Stimulated activated CD8-positive, alpha-beta memory T cell treated with anti-CD3 and anti-CD28 coated beads, Interleukin-4, amount 100 ng/mL, for 48 hours (primary cell): Measurements from ENCODE around the gene ETV6.

ENCODE experiments used
- DNase-seq: peaks from one replicate; pipeline ENCODE4 v3.0.0-alpha.2; 2020

Gene ETV6

DNA sequence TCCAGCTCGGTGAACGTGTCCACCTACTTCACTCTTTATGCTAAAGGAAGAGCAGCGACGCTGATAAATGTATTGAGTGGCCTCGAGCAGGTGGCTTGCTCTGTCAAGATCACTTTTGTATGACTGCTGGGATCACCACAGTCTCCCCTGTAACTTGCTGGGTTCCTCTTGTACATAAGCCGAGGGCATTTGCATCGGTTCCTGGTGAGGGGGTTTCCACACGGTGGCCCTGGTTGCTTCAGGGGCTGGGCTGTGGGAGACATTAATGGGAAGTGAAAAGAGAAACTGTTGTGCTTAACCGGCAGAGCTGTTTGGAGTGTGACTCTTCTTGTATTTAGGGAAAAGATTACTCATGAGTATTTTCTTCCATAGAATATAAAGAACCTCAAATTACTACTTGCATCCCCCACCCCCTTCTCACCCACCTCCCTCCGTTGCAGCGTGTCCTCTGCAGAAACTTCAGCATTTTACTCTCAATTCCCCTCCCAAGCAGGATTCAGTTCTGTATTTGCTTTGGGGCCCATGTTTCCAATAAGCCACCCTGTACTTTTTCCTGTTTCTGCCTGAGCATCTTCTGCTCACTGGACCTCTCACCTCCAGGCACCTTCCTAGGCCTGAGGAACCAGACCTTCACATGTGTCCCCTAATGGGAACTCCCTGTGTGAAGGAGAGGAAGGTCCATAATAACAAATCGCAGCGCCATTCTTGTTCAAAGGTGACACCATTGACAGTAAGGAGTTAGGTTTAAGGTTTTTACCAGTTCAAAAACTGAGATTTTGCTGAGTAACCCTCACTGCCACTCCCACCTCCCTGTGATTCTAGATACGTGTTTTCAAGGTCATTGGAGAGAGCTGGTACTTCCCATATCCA, 187.0 kb downstream of the ETV6 start:
- peak; percentile 77 for DNase-seq

DNA sequence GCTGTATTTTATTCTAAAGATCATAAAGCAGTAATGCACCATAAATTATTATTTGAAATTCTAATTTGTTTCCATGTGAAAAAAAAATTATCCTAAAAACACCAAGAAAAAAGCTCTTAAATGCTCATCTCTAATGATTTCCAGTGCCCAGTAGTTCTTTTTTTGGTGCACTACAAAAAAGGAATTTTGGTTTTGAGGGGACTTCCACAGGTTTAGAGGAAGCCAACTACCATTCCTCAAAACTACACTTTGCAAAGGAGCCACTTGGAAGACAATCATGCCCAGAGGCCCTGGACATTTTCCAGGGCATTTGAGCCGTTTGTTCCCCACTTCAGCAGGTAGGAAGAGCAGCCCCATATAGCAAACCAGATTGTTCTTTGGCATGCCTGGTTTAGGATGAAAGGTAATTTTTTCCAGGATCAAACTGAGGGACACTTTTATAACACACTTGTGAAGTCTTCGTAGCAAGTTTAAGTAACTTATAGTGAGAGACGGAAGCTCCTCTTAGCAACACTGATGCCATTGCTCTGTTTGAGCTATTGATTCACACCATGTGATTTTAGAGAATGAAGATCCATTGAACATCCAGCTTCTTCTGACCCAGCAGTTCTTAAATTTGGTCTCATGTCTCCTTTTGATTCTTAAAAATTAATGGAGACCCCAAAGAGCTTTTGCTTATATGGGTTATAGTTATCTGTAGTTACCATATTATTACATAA, 187.9 kb downstream of the ETV6 start:
- DNase-seq, result no peak

DNA sequence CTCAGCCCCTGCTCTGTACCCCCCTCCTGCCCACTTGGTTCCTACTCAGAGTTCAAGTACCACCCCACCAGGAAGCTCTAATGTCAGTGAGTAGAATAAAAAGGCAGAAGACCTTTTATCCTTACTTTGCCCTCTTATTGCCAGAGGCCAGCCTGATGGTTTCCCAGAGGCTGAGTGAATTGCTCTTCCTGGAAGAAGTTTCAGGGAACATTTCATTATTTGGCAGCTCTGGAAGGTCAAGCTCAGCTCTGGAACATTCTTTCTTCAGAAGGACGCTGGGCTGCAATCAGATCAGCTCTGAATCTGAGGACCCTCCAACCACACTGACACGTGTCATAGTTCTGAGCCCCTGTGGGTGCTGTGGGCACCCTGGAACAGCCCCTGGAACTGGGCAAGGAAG, 188.9 kb downstream of the ETV6 start:
- peak; percentile 17 for DNase-seq

DNA sequence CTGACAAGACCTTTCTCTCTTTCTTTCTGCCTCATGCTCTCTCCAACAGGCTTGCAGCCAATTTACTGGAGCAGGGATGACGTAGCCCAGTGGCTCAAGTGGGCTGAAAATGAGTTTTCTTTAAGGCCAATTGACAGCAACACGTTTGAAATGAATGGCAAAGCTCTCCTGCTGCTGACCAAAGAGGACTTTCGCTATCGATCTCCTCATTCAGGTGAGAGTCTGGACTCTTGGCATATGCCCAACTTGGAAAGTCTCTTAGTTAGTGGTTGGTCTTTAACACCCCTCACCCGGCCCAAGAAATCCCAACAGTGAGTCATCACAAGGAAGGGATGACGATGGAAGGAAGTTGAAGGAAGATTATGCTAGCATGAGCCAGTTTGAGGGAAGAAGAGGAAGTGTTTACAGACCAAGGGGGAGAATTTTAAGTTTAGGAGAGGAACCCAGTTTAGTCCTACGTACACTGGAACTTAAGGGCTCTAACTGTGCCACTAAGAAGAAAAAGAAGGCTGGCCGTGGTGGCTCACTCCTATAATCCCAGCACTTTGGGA, 189.7 kb downstream of the ETV6 start:
- no peak for DNase-seq

DNA sequence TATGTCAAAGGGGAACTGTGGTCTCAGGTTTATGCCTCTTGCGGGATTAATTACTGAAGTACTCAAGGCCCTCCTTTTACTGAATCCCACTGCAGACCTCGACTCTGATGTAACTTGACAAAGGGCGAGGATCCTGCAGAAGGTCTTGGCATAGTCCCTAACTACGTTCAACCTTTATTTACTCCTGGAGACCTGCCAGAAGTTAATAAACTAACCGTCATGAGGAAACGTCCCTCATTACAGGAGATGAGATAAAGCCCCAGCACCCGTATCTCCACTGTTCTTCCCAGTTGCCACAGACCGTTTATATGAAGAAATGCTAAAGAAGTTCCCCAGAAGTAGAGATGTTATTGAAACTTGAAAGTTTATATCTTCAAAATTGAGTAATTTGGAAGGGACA, 190.9 kb downstream of the ETV6 start:
- peak; percentile 1 for DNase-seq

DNA sequence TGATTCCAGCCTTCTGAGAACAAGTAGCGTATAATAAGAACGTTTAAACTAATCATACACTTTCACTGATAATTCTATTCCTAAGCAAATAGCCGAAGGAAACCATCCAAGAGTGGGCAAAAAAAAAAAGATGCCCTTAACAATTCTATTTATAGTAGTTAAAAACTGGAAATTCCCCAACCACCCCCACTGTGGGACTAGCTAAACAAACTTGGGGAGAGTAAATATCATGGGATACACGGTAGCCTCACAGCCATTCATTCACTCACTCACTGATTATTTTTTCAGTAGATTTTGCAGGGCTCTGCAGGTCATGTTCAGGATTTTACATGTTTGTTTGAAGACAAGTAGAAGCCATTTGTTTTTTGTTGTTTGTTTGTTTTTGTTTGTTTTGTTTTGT, 197.0 kb downstream of the ETV6 start:
- no peak for DNase-seq

DNA sequence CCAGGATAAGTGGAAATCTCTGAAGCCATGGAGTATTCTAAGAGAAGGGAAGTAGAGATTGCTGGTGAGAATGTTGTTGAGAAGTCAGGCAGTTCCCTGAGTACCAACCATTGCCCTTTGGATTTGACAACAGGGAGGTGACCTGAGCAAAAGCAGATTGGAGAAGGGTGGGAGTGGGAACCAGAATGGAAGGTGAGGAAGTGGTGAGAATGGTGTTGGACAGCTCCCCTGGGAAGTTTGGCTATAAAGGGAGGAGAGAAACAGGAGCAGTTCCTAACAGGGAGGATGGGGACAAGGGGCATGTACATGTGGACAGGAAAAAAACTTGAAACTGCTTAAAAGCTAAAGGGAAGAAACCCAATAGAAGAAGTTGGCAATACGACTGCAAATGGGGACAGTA, 198.1 kb downstream of the ETV6 start:
- DNase-seq, result no peak

DNA sequence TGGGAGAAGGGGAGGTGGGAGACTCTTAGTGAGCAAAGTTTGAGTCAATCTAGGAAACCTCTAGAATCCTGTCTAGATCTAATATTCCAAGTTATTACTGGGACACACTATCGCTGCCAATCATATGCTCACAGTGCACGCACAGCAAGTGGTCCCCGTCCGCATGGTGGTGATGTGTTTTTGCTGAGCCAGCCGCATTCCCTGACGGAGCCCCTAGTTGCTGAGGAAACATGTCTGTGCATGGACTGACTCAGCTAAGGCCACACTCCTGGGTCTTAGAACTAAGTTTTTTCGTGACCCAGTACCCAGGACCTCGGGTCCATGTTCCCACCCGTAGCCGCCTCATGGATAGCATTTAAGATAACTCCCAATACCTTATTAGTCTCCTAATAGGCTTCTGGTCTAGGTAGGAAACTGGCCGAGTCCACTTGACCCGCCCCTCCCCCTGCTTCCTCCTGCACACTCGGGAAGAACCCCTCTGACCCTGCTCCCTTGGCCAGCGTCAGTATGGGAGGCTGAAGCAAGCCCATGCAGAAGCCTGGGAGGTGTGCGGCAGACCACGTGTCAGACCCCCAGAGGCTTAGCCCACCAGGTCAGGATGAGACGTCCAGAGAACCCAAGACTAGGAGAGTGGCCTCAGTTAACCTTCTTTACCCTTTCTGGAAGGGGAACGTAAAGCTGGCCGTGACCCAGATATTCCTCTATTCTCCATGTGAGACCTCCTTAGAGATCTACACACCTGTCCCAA, 200.5 kb downstream of the ETV6 start:
- no peak for DNase-seq

DNA sequence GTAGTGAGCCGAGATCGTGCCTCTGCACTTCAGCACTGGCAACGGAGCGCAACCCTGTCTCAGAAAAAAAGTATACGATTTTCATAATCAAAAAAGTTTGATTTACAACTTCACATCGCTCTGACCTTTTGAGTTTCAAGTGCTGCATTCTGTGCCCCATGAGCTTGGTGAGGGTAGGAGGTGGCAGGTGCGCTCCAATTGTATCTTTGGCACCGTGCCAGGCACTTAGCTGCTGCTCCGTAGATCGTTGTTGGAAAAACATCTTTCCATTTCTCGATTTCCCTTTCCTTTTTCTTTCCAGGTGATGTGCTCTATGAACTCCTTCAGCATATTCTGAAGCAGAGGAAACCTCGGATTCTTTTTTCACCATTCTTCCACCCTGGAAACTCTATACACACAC, 203.7 kb downstream of the ETV6 start:
- no peak for DNase-seq

DNA sequence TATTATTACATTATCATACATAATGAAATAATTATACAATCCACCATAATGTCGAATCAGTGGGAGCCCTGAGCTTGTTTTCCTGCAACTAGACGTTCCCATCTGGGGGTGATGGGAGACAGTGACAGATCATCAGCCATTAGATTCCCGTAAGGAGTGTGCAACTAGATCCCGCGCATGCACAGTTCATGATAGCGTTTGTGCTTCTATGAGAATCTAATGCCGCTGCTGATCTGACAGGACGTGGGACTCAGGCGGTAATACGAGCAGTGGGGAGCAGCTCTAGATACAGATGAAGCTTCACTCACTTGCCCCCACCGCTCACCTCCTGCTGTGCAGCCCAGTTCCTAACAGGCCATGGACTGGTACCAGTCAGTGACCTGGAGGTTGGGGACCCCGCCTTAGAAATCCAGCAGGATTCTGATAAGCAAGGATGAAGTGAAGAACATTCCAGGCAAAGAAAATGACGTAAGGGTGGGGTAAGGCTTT, 204.6 kb downstream of the ETV6 start:
- DNase-seq, result no peak

DNA sequence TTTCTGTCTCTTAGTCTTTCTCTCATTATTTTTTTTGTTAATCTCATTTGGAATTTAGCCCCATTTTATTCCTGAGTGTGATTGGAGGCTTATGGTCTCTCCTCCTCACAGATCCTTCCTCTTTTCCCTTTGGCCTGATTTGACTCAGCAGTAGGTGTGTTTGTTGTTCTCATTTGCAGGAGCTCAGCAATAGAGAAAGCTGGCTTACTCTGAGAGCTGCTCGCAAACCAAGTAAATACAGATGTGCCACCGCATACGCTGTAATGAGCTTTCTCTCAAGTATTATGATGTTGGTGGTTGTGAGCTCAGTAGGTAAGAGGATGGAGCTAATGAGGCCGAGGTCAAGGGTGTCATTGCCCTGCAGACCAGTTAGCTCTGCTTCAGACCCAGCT, 206.5 kb downstream of the ETV6 start:
- no peak for DNase-seq

DNA sequence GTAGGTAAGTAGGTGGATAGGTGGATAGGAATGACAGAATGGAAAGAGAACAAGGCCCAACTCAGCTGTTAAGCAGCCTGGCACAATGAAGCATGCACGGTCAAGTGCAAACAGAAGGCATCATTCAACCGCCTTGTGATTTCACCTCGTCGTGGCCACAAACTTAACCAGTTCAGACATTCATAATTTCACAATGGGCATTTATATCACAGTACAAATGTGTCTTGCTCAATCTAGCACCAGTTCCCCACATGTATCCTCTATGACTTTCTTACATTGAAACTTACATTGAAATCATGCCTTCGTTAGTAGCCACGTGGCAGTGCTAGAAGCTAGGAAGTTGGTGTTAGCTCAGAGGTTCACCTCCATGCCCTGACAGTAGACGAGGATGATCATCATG, 207.5 kb downstream of the ETV6 start:
- DNase-seq, result no peak

DNA sequence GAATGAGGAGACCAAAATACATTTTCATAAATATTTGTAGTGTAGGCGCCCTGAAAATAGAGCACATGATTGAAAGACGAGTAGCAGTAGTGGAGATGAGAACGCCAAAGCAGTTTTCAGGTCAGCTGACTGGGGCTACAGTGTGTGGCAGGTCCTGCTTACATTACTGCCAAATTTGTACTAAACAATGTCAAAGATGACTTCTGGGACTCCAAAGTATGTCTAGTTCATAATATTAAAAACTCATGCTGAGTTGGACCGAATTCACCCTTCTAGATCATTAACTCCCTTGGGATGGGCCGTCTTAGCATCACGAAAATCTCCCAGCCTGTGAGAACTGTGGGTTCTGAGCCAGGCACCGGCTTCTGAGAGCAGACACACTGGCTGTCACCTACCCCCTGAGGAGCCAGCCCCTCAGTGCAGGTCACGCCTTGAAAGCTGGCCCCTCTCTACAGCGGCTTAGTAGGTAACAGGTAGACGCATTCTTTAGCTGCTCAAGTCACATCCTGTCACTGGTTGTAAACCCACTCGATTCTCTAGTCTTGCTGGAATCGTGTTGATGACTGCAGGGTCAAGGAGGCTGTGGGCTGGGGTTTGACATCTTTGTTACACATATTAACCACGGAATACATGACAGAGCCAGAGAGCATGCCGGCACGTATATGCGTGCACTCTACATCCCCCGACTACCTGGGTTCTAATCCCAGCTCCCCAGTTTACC, 210.4 kb downstream of the ETV6 start:
- peak; percentile 52 for DNase-seq

DNA sequence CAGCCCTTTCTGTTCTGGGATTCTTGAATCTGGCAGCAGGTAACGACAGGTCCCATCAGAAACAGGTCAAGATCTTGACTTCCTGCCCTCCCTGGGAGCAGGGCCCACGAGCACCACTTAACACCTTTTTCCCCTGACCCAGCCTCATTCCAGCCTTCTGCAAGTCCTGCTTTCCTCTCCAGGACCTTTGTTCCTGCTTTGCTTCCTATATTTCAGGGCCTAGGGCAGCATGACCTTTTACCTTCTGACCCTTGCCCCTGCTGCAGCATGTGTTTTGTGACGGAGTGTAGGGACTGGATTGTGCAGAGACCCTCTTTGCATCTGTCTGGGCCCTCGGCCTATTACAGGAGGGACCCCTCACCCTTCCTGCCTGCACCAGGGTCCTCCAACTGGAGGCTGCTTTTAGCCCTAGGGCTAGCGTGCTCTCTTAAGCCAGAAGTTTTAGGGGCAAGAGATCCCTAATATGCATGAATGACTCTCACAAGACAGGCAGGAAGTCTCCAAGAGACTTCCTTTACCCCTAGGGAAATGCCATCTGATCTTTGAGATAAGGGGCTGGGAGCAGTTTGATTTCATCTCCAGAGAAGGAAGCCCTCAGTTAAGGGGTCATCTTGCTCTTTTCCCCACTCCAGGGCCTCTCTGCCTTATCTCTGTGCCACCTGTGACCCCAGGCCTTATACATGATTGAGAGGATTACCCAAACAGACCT, 211.8 kb downstream of the ETV6 start:
- DNase-seq, result no peak

DNA sequence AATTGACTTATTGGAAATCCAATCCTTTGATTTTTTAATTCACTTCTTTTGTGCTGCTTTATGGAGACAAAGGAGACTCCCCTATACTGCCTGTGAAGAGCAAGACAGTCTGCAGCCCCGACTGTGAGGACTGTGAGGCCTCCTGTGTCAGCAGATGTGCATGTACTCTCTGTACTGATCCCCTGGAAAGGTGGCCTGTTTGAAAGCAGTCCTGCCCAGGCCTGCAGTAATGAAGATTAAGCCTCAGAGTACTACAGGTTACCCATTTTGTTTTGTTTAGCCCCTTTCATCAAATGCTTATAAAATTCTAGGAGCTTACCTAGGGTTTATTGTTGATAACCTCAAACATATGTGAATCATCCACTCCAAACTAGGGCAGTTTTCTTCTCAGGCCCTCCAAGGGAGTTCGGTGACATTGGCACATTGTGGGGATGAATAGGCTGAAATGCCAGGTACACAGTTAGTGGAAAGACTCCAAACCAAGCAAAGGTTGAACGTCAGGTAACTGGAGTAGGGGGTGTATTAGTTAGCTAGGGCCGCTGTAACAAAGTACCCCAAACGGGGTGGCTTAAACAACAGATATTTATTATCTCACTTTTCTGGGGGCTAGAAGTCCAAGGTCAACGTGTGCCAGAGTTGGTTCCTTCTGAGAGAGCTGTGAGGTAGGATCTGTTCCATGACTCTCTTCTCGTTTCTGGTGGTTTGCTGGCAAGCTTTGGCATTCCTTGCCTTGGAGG, 212.6 kb downstream of the ETV6 start:
- no peak for DNase-seq

DNA sequence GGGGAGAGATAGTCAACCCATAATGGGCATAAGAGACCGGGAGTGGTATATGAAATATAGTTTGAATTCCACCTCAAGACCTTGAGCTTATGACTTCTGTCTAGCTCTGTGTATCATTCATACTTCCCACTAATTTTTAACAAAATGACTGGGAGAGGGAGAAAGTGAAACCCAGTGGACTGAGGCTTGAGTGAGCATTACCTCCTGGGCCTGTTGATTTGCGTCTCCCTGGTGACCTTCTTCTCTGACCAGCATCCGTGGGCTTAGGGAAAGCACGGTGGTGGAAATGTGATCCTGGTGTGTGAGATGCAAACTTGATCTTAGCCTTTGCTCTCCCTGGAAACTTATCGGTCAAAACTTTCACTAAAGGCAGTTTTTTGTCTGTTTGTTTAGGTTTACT, 213.3 kb downstream of the ETV6 start:
- DNase-seq, result no peak

DNA sequence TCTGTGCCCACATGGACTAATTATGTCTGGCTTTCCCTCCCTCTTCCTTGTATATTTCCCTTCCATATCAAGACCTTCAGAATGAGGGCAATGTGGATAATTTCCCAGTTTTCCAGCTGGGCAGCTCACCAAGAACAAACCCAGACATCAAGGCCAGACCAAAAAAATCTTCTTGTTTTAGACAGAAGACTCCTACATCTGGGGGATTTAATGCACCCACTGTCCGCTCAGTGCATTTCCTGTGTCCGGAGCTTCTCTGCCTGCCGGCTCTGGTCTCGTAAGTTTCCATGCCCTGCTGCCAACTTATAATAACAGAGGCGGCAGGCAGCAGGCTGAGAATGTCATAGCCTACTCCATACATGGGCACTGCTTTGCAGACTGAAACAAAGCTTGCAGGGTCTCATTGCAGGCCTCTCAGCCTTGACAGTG, 214.0 kb downstream of the ETV6 start:
- DNase-seq, result no peak

DNA sequence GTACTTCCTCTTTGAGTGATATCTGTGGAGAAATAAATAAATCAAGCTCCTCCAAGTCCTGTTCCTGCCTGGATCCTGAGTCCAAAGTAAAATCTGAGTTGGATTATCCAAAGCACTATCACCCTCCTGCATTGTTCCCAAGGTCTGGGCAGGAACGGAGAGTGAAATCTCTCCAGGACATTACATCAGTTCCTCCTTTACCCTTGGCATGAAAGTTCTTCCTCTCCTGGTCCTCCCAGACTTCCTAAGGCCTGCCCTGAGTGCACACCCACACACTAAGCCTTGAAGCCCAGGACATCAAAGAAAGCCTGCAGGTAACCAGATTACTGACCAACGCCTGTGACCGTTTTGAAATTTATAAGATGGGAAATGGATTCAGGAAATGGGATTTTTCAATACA, 214.5 kb downstream of the ETV6 start:
- DNase-seq, result no peak

DNA sequence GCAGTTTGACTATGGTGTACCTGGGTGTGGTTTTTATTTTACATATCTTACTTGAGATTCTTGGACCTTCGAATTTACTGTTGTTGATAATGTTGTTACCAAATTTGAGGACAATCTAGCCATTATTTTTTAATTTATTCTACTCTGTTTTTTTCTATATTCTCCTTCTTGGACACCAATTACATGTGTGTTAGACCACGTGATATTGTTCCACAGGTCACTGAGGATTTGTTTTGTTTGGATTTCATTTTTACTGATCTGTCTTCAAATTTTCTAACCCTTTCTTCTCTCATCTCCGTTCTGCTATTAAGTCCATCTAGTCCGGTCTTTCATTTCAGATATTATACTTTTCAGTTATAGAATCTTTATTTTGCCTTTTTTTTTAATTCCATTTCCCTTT, 216.3 kb downstream of the ETV6 start:
- no peak for DNase-seq

DNA sequence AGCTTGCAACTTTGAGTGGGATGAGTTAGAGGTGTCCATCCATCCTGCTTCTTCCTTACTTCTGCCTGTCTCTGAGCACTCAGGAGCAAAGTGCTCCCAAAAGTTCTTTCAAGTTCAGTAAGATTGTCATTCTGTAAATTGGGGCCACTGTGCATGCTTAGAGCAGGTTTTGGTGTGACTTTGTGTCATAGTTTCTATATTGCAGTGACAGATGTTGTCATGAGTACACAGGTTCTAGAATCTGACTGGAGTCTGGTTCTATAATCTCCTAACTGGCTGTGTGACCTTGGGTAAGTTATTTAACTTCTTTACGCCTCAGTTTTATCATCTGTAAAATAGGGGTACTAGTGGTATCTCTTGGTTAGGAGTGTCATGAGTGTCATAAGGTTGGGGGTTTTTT, 218.6 kb downstream of the ETV6 start:
- no peak for DNase-seq

DNA sequence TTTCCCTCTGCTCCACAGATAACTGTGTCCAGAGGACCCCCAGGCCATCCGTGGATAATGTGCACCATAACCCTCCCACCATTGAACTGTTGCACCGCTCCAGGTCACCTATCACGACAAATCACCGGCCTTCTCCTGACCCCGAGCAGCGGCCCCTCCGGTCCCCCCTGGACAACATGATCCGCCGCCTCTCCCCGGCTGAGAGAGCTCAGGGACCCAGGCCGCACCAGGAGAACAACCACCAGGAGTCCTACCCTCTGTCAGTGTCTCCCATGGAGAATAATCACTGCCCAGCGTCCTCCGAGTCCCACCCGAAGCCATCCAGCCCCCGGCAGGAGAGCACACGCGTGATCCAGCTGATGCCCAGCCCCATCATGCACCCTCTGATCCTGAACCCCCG, 219.9 kb downstream of the ETV6 start:
- no peak for DNase-seq
